Stimulated activated CD4-positive, alpha-beta T cell treated with anti-CD3 and anti-CD28 coated beads, Interleukin-2, amount 100 ng/mL, for 24 hours (primary cell): ENCODE measurements around the gene IL4I1.

Experiments
- DNase-seq, 2 donors: peaks; one replicate each; pipeline ENCODE4 v3.0.0-alpha.2; 2020

IL4I1 gene

GRCh38 chr19:49894879-49895565 is 1.7 kb downstream of the IL4I1 start:
- peak; percentile 54 to 58 for DNase-seq

- DNase-seq = no peak
Measured at GRCh38 chr19:49894011-49894664, 2.5 kb downstream of the IL4I1 start.

- DNase-seq = no peak
Measured at GRCh38 chr19:49892716-49893115, 4.0 kb downstream of the IL4I1 start.

GRCh38 chr19:49891393-49891792 is 5.3 kb downstream of the IL4I1 start:
- no peak for DNase-seq

GRCh38 chr19:49890349-49891311 is 6.1 kb downstream of the IL4I1 start:
- peak; percentile 68 to 73 for DNase-seq

- DNase-seq = peak; percentile 76 to 78
Measured at GRCh38 chr19:49889687-49890348, 6.9 kb downstream of the IL4I1 start.

- no peak for DNase-seq
Measured at GRCh38 chr19:49889038-49889686, 7.5 kb downstream of the IL4I1 start.

- DNase-seq = no peak
Measured at GRCh38 chr19:49888510-49888824, 8.2 kb downstream of the IL4I1 start.

- DNase-seq = no peak
Measured at GRCh38 chr19:49887665-49888509, 8.8 kb downstream of the IL4I1 start.

- DNase-seq = no peak
Measured at GRCh38 chr19:49887037-49887664, 9.5 kb downstream of the IL4I1 start.

- no peak for DNase-seq
Measured at GRCh38 chr19:49884760-49885159, 11.9 kb downstream of the IL4I1 start.

- no peak for DNase-seq
Measured at GRCh38 chr19:49884109-49884508, 12.6 kb downstream of the IL4I1 start.

GRCh38 chr19:49883094-49883493 is 13.6 kb downstream of the IL4I1 start:
- no peak for DNase-seq

- no peak for DNase-seq
Measured at GRCh38 chr19:49882643-49883042, 14.0 kb downstream of the IL4I1 start.

- no peak for DNase-seq
Measured at GRCh38 chr19:49881672-49882394, 14.9 kb downstream of the IL4I1 start.

- DNase-seq = no peak
Measured at GRCh38 chr19:49881186-49881585, 15.5 kb downstream of the IL4I1 start.

- DNase-seq = no peak
Measured at GRCh38 chr19:49880162-49880869, 16.4 kb downstream of the IL4I1 start.

- no peak for DNase-seq
Measured at GRCh38 chr19:49879243-49879963, 17.3 kb downstream of the IL4I1 start.

- DNase-seq = no peak
Measured at GRCh38 chr19:49878744-49879070, 18.0 kb downstream of the IL4I1 start.
